OCI-LY3 (cell line): ENCODE measurements around the gene C12orf54.

Experiments used
- CTCF ChIP-seq: fragments of 200-600, 300-600 bp; sonication (generic); IDR thresholded peaks from 2 replicates; pipeline ENCODE4 v1.5.1; 2014; ENCODE audit warnings: antibody characterized with exemption, low read length, low read depth
- EZH2phosphoT487 ChIP-seq: fragments of 200-600 bp; shearing (Covaris generic); IDR thresholded peaks from 2 replicates; pipeline ENCODE4 v1.6.1; 2018; ENCODE audit warnings: antibody characterized with exemption, mixed run types, low read depth

- TF ChIP-seq CTCF (peak; percentile 42), EZH2phosphoT487 (no peak)
Observed at GRCh38 chr12:48454667-48455066, 27.6 kb upstream of the C12orf54 start.
